Measurements from ENCODE around the gene COL1A1.

Gene COL1A1

GRCh38 chr17:50139185-50139783, 62.1 kb downstream of the COL1A1 start:
- DNase-seq = no peak

- no peak for DNase-seq
Observed at GRCh38 chr17:50137042-50137441, 64.4 kb downstream of the COL1A1 start.

- no peak for DNase-seq
Observed at GRCh38 chr17:50136096-50136687, 65.2 kb downstream of the COL1A1 start.

- no peak for DNase-seq
Observed at GRCh38 chr17:50135316-50136095, 65.9 kb downstream of the COL1A1 start.

- no peak for DNase-seq
Observed at GRCh38 chr17:50134206-50135110, 67.0 kb downstream of the COL1A1 start.

- DNase-seq = no peak
Observed at GRCh38 chr17:50133769-50134099, 67.7 kb downstream of the COL1A1 start.

All from NCI-H1930 (cell line).